Endothelial cell of umbilical vein (primary cell): ENCODE data around the gene FBXL17. TPM values are rescaled to one million over a fixed set of nuclear protein-coding genes. Genes with fewer than 3 reads are reported as not detected.

Experiments used
- BruUV-seq: library from RNA; stranded (reverse); fragments of 400-500 nt; replicated peaks from 2 replicates; lab custom pipeline; 2021; lab: Mats Ljungman, UMichigan
- CTCF ChIA-PET: fragments of 300-600, 350-600 bp; sonication (Branson Sonifier 250); formaldehyde crosslinking; loops from one replicate; lab custom pipeline; 2021; ENCODE audit warnings: antibody characterized with exemption, inconsistent platforms; lab: Charles Lee
- POLR2A ChIA-PET: fragments of 300-600, 350-600 bp; sonication (Branson Sonifier 250); formaldehyde crosslinking; loops from one replicate; lab custom pipeline; 2021; ENCODE audit warnings: antibody characterized with exemption, inconsistent platforms; lab: Charles Lee
- DNase-seq: peaks from one replicate; pipeline ENCODE4 v3.0.0-alpha.2; 2011; ENCODE audit warnings: low read depth, low spot score
- FAIRE-seq: peaks from 2 replicates; lab custom pipeline; 2011; peaks lifted over from hg19 to GRCh38; lab: Jason Lieb, UNC
- H2AFZ ChIP-seq: 2 replicates; pipeline ENCODE4 v1.6.0; 2012; ENCODE audit warnings: low read depth, low read length, control low read depth, inconsistent platforms
- H3K27ac ChIP-seq: 2 replicates; pipeline ENCODE4 v1.5.1; 2011; ENCODE audit warnings: low read depth, mild to moderate bottlenecking, control low read depth, low read length, moderate library complexity; ENCODE audit not compliant: insufficient read depth
- H3K27me3 ChIP-seq, 2 experiments: 2 replicates each; pipeline versions ENCODE4 v1.6.0 to v1.6.1; 2011; ENCODE audit warnings: low read length in 2 of 2, mixed read lengths in 1 of 2; ENCODE audit not compliant: control insufficient read depth in 2 of 2, insufficient read depth in 2 of 2
- H3K36me3 ChIP-seq, 2 experiments: 2 replicates in 1 of 2; 3 replicates in 1 of 2; pipeline ENCODE4 v1.5.1; 2011; ENCODE audit warnings: low read length in 2 of 2, mild to moderate bottlenecking in 1 of 2, moderate library complexity in 1 of 2; ENCODE audit not compliant: control insufficient read depth in 2 of 2, insufficient read depth in 2 of 2; ENCODE audit errors: extremely low read depth in 1 of 2
- H3K4me1 ChIP-seq: 3 replicates; pipeline ENCODE4 v1.5.1; 2011; ENCODE audit warnings: mild to moderate bottlenecking, low read length; ENCODE audit not compliant: control insufficient read depth, insufficient read depth; ENCODE audit errors: extremely low read depth
- H3K4me2 ChIP-seq: 2 replicates; pipeline ENCODE4 v1.6.1; 2011; ENCODE audit warnings: low read length, control low read depth, mixed read lengths; ENCODE audit not compliant: insufficient read depth
- H3K4me3 ChIP-seq, 3 experiments: fragments of 200-600 bp in 1 of 3; sonication (generic), shearing (Covaris generic) in 1 of 3; replicated peaks in 1 of 3; 2 replicates each; pipeline ENCODE4 v1.5.1; 2011 to 2016; ENCODE audit warnings: control low read depth in 3 of 3, low read length in 3 of 3, mild to moderate bottlenecking in 2 of 3, inconsistent platforms in 1 of 3, low read depth in 1 of 3, moderate library complexity in 1 of 3; ENCODE audit not compliant: insufficient read depth in 1 of 3
- H3K79me2 ChIP-seq: 2 replicates; pipeline ENCODE4 v1.6.0; 2012; ENCODE audit warnings: low read length, inconsistent platforms; ENCODE audit not compliant: control insufficient read depth, insufficient read depth
- H3K9ac ChIP-seq: replicated peaks from 2 replicates; pipeline ENCODE3; 2011; ENCODE audit warnings: low read length, control low read depth; ENCODE audit not compliant: insufficient read depth; ENCODE audit errors: extremely low read depth
- H3K9me1 ChIP-seq: replicated peaks from 3 replicates; pipeline ENCODE4 v1.6.0; 2011; ENCODE audit warnings: mild to moderate bottlenecking, low read length; ENCODE audit not compliant: control insufficient read depth, insufficient read depth; ENCODE audit errors: extremely low read depth
- H3K9me3 ChIP-seq: replicated peaks from 2 replicates; pipeline ENCODE4 v1.5.1; 2012; ENCODE audit warnings: low read length, inconsistent platforms; ENCODE audit not compliant: control insufficient read depth, insufficient read depth
- H4K20me1 ChIP-seq: replicated peaks from 2 replicates; pipeline ENCODE3; 2011; ENCODE audit warnings: mild to moderate bottlenecking, low read length; ENCODE audit not compliant: control insufficient read depth, insufficient read depth; ENCODE audit errors: extremely low read depth
- CTCF ChIP-seq, 2 donors: IDR thresholded peaks; 1 replicate in 1 of 2; 2 replicates in 1 of 2; pipeline ENCODE4 v1.5.1; 2011; ENCODE audit warnings: low read length in 2 of 2, mild to moderate bottlenecking in 2 of 2, moderate library complexity in 2 of 2, control low read depth in 1 of 2, inconsistent platforms in 1 of 2, low read depth in 1 of 2; ENCODE audit not compliant: insufficient read depth in 1 of 2; ENCODE audit errors: extremely low read depth in 1 of 2
- EZH2 ChIP-seq: IDR thresholded peaks from 2 replicates; pipeline ENCODE4 v1.6.1; 2012; ENCODE audit warnings: borderline replicate concordance, low read depth, mild to moderate bottlenecking, moderate library complexity, low read length, inconsistent platforms; ENCODE audit not compliant: severe bottlenecking
- FOS ChIP-seq: IDR thresholded peaks from 2 replicates; pipeline ENCODE4 v1.6.1; 2011; ENCODE audit warnings: mild to moderate bottlenecking, low read length, moderate library complexity, borderline replicate concordance; ENCODE audit not compliant: insufficient read depth
- GATA2 ChIP-seq: IDR thresholded peaks from 2 replicates; pipeline ENCODE4 v1.7.0; 2011; ENCODE audit warnings: low read depth, mild to moderate bottlenecking, moderate library complexity, mixed read lengths, low read length; ENCODE audit not compliant: insufficient read length, insufficient read depth
- JUN ChIP-seq: IDR thresholded peaks from 2 replicates; pipeline ENCODE4 v1.6.1; 2011; ENCODE audit warnings: borderline replicate concordance, low read depth; ENCODE audit not compliant: insufficient read length, insufficient read depth
- MAX ChIP-seq: IDR thresholded peaks from 2 replicates; pipeline ENCODE4 v1.6.1; 2011; ENCODE audit not compliant: insufficient read depth, insufficient read length
- MYC ChIP-seq: IDR thresholded peaks from one replicate; pipeline ENCODE4 v1.6.1; 2011; ENCODE audit warnings: mild to moderate bottlenecking, low read depth, low read length
- POLR2A ChIP-seq: IDR thresholded peaks from 2 replicates; pipeline ENCODE4 v1.6.1; 2012; ENCODE audit warnings: low read depth, mild to moderate bottlenecking, control low read depth, low read length
- POLR2AphosphoS5 ChIP-seq: IDR thresholded peaks from 2 replicates; pipeline ENCODE4 v1.6.1; 2012; ENCODE audit warnings: low read depth, mild to moderate bottlenecking, control low read depth, low read length, moderate library complexity; ENCODE audit not compliant: insufficient read depth
- dilution Hi-C: fragments of 300-500 bp; cut with MboI; formaldehyde crosslinking; loops from one replicate; pipeline ENCODE4 v1.15.0; 2019; ENCODE audit warnings: low sequenced_read_pairs; ENCODE audit not compliant: extremely low pct_ligation_motif_present
- intact Hi-C: fragments of 100-400 bp; cut with micrococcal nuclease; formaldehyde crosslinking; loops from one replicate; pipeline ENCODE4 v1.10.0; 2022
- polyA plus RNA-seq, 4 experiments: library from polyadenylated mRNA; depleted of rRNA in 3 of 4; stranded (reverse) in 3 of 4; unstranded in 1 of 4; fragments of >200 nt; gene quantifications; 2 replicates each; pipeline versions ENCODE4 v1.2.1 to v1.2.3, GENCODE V29; 2011 to 2012; ENCODE audit warnings: missing spikeins in 1 of 4
- total RNA-seq: library from RNA; stranded (reverse); gene quantifications from 2 replicates; pipeline ENCODE4 v1.2.3, GENCODE V29; 2021

Gene FBXL17
- total and polyA plus RNA-seq, 2 donors (not counting 3 experiments of a cell fraction or from before 2014, with no cell fraction given), result 2.7 to 8.8 TPM

GRCh38 chr5:107959573-107960279 lies 422.2 kb downstream of the FBXL17 start:
- Histone ChIP-seq H3K27ac (no peak overlapping the region), H3K79me2 (no peaks in the 10 kb centered on the region), H3K9ac (no peak overlapping the region), H4K20me1 (no peaks in the 10 kb centered on the region), H3K9me1 (no peaks in the 10 kb centered on the region), H3K9me3 (no peaks in the 10 kb centered on the region), H3K4me1 (no peaks in the 10 kb centered on the region), H3K36me3 (no peaks in the 10 kb centered on the region), H2AFZ (no peak overlapping the region), H3K27me3 (no peaks in the 10 kb centered on the region), H3K4me3 (no peak overlapping the region), H3K4me2 (no peak overlapping the region)
- TF ChIP-seq GATA2, result no peak
- TF ChIP-seq MYC, result no peak
- TF ChIP-seq CTCF (IDR thresholded peaks at IDR 0.05; ENCODE audit: extremely low read depth in 1 of 2, insufficient read depth in 1 of 2, low read depth in 1 of 2, low read length in 2 of 2), result no peak
- TF ChIP-seq EZH2, result no peak
- dilution Hi-C loops, result no loop called here
- no TSS peak for BruUV-seq
- FAIRE-seq (no peak), DNase-seq (no peak)
- ChIA-PET POLR2A (no interaction called here), CTCF (no interaction called here)
- intact Hi-C loops, result loop anchor here (10.0 kb wide), 1 partner anchor 245 kb away; no protein-coding TSS in a partner anchor

GRCh38 chr5:107958861-107959260 lies 423.0 kb downstream of the FBXL17 start:
- H3K36me3 ChIP-seq, result no peaks in the 10 kb centered on the region
- H3K27me3 ChIP-seq, result no peaks in the 10 kb centered on the region
- H3K9ac ChIP-seq, result no peak overlapping the region
- no peaks in the 10 kb centered on the region for H3K4me1 ChIP-seq
- intact Hi-C loops, result loop anchor here (10.0 kb wide), 1 partner anchor 244 kb away; no protein-coding TSS in a partner anchor
- no peak overlapping the region for H3K4me3 ChIP-seq
- no peak overlapping the region for H3K27ac ChIP-seq
- TF ChIP-seq GATA2 (no peak), MYC (no peak), FOS (no peak), JUN (no peak), EZH2 (no peak), POLR2A (no peak), CTCF (IDR thresholded peaks at IDR 0.05; ENCODE audit: extremely low read depth in 1 of 2, insufficient read depth in 1 of 2, low read depth in 1 of 2, low read length in 2 of 2) (no peak), MAX (no peak), POLR2AphosphoS5 (no peak)
- dilution Hi-C loops, result no loop called here
- FAIRE-seq (no peak), DNase-seq (no peak)
- POLR2A ChIA-PET, result no interaction called here
- no peaks in the 10 kb centered on the region for H3K9me3 ChIP-seq
- no peak overlapping the region for H3K4me2 ChIP-seq
- H3K79me2 ChIP-seq, result no peaks in the 10 kb centered on the region
- H2AFZ ChIP-seq, result no peak overlapping the region
- H3K9me1 ChIP-seq, result no peaks in the 10 kb centered on the region
- CTCF ChIA-PET, result no interaction called here
- H4K20me1 ChIP-seq, result no peaks in the 10 kb centered on the region
- BruUV-seq, result no TSS peak
